ENCODE measurements around the gene NMT1. TPM values are rescaled to one million over a fixed set of nuclear protein-coding genes. Genes with fewer than 3 reads are reported as not detected.

The NMT1 gene
- total and polyA plus RNA-seq, 2 experiments from 2014 or later: 95.6 to 298 TPM

DNA sequence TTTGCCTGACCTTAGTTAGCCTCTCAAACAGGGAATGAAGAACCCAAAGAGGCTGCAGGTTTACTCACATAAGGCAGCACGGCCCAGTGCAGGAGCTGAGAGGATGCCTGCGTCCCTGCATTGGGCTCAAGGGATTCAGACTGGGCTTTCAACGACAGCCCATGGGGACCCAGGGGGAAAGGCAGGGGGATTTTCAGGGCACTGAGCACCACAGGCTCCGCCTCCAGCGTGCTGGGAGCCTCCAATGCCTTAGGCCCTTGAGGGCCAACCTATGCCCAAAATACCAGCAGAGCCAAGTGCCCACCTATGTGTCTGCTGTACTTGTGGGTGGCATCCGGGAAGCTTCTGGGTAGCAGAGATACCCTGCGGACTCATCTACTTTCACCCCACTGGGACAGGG lies 32.0 kb upstream of the NMT1 start:
- no peak overlapping the region for H3K27ac Mint-ChIP-seq

More for the DNA sequence above, 32.0 kb upstream of the NMT1 start:
- H4K20me1 ChIP-seq (replicated peaks; ENCODE audit: insufficient read depth): no peaks in the 10 kb centered on the region; the same call in 1 of the 2 replicates
- peaks cover 5% of the 10 kb centered on the region; the same call in 1 of the 2 replicates for H3K36me3 ChIP-seq (ENCODE audit: insufficient read depth)
- no peak overlapping the region for H3K4me2 ChIP-seq
- no peaks in the 10 kb centered on the region for H3K27me3 ChIP-seq (ENCODE audit: insufficient read depth)
- H3K9me2 ChIP-seq (ENCODE audit: insufficient read depth): no peaks in the 10 kb centered on the region
- no peak overlapping the region for H3K4me3 ChIP-seq
- H3K27ac ChIP-seq (ENCODE audit: low read depth): no peak overlapping the region
- TF ChIP-seq ZNF331 (CRISPR knock-in tag; IDR thresholded peaks at IDR 0.05; ENCODE audit: low read depth) (no peak), ETS1 (IDR thresholded peaks at IDR 0.05) (no peak), EZH2phosphoT487 (IDR thresholded peaks at IDR 0.05; ENCODE audit: unreplicated experiment) (no peak), POLR2AphosphoS5 (IDR thresholded peaks at IDR 0.05; ENCODE audit: low read depth) (no peak), JUNB (IDR thresholded peaks at IDR 0.05; ENCODE audit: unreplicated experiment) (no peak), NANOG (IDR thresholded peaks at IDR 0.05; ENCODE audit: borderline replicate concordance) (no peak), STAT1 (IDR thresholded peaks at IDR 0.05; ENCODE audit: unreplicated experiment) (no peak)
- TF ChIP-seq, protein P1, sequence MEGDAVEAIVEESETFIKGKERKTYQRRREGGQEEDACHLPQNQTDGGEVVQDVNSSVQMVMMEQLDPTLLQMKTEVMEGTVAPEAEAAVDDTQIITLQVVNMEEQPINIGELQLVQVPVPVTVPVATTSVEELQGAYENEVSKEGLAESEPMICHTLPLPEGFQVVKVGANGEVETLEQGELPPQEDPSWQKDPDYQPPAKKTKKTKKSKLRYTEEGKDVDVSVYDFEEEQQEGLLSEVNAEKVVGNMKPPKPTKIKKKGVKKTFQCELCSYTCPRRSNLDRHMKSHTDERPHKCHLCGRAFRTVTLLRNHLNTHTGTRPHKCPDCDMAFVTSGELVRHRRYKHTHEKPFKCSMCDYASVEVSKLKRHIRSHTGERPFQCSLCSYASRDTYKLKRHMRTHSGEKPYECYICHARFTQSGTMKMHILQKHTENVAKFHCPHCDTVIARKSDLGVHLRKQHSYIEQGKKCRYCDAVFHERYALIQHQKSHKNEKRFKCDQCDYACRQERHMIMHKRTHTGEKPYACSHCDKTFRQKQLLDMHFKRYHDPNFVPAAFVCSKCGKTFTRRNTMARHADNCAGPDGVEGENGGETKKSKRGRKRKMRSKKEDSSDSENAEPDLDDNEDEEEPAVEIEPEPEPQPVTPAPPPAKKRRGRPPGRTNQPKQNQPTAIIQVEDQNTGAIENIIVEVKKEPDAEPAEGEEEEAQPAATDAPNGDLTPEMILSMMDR (conservative IDR thresholded peaks at IDR 0.05; ENCODE audit: low read depth in 2 of 2): no peak
- TF ChIP-seq, protein P2, sequence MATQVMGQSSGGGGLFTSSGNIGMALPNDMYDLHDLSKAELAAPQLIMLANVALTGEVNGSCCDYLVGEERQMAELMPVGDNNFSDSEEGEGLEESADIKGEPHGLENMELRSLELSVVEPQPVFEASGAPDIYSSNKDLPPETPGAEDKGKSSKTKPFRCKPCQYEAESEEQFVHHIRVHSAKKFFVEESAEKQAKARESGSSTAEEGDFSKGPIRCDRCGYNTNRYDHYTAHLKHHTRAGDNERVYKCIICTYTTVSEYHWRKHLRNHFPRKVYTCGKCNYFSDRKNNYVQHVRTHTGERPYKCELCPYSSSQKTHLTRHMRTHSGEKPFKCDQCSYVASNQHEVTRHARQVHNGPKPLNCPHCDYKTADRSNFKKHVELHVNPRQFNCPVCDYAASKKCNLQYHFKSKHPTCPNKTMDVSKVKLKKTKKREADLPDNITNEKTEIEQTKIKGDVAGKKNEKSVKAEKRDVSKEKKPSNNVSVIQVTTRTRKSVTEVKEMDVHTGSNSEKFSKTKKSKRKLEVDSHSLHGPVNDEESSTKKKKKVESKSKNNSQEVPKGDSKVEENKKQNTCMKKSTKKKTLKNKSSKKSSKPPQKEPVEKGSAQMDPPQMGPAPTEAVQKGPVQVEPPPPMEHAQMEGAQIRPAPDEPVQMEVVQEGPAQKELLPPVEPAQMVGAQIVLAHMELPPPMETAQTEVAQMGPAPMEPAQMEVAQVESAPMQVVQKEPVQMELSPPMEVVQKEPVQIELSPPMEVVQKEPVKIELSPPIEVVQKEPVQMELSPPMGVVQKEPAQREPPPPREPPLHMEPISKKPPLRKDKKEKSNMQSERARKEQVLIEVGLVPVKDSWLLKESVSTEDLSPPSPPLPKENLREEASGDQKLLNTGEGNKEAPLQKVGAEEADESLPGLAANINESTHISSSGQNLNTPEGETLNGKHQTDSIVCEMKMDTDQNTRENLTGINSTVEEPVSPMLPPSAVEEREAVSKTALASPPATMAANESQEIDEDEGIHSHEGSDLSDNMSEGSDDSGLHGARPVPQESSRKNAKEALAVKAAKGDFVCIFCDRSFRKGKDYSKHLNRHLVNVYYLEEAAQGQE (IDR thresholded peaks at IDR 0.05; ENCODE audit: unreplicated experiment): no peak
- TF ChIP-seq, protein P3, sequence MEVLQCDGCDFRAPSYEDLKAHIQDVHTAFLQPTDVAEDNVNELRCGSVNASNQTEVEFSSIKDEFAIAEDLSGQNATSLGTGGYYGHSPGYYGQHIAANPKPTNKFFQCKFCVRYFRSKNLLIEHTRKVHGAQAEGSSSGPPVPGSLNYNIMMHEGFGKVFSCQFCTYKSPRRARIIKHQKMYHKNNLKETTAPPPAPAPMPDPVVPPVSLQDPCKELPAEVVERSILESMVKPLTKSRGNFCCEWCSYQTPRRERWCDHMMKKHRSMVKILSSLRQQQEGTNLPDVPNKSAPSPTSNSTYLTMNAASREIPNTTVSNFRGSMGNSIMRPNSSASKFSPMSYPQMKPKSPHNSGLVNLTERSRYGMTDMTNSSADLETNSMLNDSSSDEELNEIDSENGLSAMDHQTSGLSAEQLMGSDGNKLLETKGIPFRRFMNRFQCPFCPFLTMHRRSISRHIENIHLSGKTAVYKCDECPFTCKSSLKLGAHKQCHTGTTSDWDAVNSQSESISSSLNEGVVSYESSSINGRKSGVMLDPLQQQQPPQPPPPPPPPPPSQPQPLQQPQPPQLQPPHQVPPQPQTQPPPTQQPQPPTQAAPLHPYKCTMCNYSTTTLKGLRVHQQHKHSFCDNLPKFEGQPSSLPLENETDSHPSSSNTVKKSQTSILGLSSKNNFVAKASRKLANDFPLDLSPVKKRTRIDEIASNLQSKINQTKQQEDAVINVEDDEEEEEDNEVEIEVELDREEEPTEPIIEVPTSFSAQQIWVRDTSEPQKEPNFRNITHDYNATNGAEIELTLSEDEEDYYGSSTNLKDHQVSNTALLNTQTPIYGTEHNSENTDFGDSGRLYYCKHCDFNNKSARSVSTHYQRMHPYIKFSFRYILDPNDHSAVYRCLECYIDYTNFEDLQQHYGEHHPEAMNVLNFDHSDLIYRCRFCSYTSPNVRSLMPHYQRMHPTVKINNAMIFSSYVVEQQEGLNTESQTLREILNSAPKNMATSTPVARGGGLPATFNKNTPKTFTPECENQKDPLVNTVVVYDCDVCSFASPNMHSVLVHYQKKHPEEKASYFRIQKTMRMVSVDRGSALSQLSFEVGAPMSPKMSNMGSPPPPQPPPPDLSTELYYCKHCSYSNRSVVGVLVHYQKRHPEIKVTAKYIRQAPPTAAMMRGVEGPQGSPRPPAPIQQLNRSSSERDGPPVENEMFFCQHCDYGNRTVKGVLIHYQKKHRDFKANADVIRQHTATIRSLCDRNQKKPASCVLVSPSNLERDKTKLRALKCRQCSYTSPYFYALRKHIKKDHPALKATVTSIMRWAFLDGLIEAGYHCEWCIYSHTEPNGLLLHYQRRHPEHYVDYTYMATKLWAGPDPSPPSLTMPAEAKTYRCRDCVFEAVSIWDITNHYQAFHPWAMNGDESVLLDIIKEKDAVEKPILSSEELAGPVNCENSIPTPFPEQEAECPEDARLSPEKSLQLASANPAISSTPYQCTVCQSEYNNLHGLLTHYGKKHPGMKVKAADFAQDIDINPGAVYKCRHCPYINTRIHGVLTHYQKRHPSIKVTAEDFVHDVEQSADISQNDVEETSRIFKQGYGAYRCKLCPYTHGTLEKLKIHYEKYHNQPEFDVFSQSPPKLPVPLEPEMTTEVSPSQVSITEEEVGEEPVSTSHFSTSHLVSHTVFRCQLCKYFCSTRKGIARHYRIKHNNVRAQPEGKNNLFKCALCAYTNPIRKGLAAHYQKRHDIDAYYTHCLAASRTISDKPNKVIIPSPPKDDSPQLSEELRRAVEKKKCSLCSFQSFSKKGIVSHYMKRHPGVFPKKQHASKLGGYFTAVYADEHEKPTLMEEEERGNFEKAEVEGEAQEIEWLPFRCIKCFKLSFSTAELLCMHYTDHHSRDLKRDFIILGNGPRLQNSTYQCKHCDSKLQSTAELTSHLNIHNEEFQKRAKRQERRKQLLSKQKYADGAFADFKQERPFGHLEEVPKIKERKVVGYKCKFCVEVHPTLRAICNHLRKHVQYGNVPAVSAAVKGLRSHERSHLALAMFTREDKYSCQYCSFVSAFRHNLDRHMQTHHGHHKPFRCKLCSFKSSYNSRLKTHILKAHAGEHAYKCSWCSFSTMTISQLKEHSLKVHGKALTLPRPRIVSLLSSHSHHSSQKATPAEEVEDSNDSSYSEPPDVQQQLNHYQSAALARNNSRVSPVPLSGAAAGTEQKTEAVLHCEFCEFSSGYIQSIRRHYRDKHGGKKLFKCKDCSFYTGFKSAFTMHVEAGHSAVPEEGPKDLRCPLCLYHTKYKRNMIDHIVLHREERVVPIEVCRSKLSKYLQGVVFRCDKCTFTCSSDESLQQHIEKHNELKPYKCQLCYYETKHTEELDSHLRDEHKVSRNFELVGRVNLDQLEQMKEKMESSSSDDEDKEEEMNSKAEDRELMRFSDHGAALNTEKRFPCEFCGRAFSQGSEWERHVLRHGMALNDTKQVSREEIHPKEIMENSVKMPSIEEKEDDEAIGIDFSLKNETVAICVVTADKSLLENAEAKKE (CRISPR knock-in tag; IDR thresholded peaks at IDR 0.05): no peak
- Mint-ChIP-seq H3K27me3 (ENCODE audit: insufficient read depth, low read depth, poor library complexity) (peaks cover 7% of the 10 kb centered on the region), H3K9me3 (no peaks in the 10 kb centered on the region), H3K4me3 (no peak overlapping the region), H3K36me3 (ENCODE audit: low read depth) (peaks cover 27% of the 10 kb centered on the region), H3K4me1 (no peaks in the 10 kb centered on the region)
- no peak overlapping the region for H2AFZ ChIP-seq
- ATAC-seq (no peak), DNase-seq (ENCODE audit: low spot score) (no peak)
- H3F3A ChIP-seq (replicated peaks; ENCODE audit: low read depth): no peaks in the 10 kb centered on the region
- no peaks in the 10 kb centered on the region for H3K79me2 ChIP-seq (replicated peaks; ENCODE audit: insufficient read depth)
- H3K4me1 ChIP-seq (ENCODE audit: insufficient read depth): no peaks in the 10 kb centered on the region
